HEK293 (cell line): Measurements from ENCODE around the gene LNP1.

ENCODE experiments used
- HOXA7 ChIP-seq: sonication (generic); formaldehyde crosslinking; IDR thresholded peaks from 2 replicates; pipeline ENCODE4 v1.8.1; 2022; ENCODE audit warnings: missing genetic modification reagents, borderline replicate concordance
- MEIS1 ChIP-seq: sonication (generic); formaldehyde crosslinking; IDR thresholded peaks from 2 replicates; pipeline ENCODE4 v1.8.1; 2022; ENCODE audit warnings: missing genetic modification reagents, mild to moderate bottlenecking, borderline replicate concordance
- ZBTB11 ChIP-seq: fragments of 450-650 bp; formaldehyde crosslinking; conservative IDR thresholded peaks from 2 replicates; pipeline ENCODE4 v1.5.1; 2016; ENCODE audit warnings: low read depth, missing biosample characterization, missing genetic modification characterization
- ZFP37 ChIP-seq: fragments of 450-650 bp; formaldehyde crosslinking; IDR thresholded peaks from 2 replicates; pipeline ENCODE4 v1.5.1; 2016; ENCODE audit warnings: missing biosample characterization, missing genetic modification characterization
- ZNF266 ChIP-seq: fragments of 450-650 bp; formaldehyde crosslinking; IDR thresholded peaks from 2 replicates; pipeline ENCODE4 v1.5.1; 2016; ENCODE audit warnings: missing biosample characterization, missing genetic modification characterization, low read depth
- ZNF274 ChIP-seq, 2 experiments: fragments of 200-500 bp in 1 of 2; fragments of 450-650 bp in 1 of 2; sonication (Bioruptor generic) in 1 of 2; formaldehyde crosslinking in 1 of 2; IDR thresholded peaks; 2 replicates each; pipeline versions ENCODE4 v1.5.1 to v1.6.1; 2014 to 2016; ENCODE audit warnings: borderline replicate concordance in 1 of 2, inconsistent platforms in 1 of 2, low read length in 1 of 2, missing biosample characterization in 1 of 2, missing genetic modification characterization in 1 of 2
- ZNF335 ChIP-seq: fragments of 450-650 bp; formaldehyde crosslinking; conservative IDR thresholded peaks from 2 replicates; pipeline ENCODE4 v1.5.1; 2016; ENCODE audit warnings: missing biosample characterization, missing genetic modification characterization
- ZNF530 ChIP-seq: fragments of 450-650 bp; formaldehyde crosslinking; IDR thresholded peaks from 2 replicates; pipeline ENCODE4 v1.5.1; 2016; ENCODE audit warnings: low read depth, missing biosample characterization, missing genetic modification characterization
- TF ChIP-seq, protein P1 (sequence below): fragments of 450-650 bp; formaldehyde crosslinking; IDR thresholded peaks from 2 replicates; pipeline ENCODE4 v1.5.1; 2016; ENCODE audit warnings: missing biosample characterization, missing genetic modification characterization
- TF ChIP-seq, protein P2 (sequence below): sonication (generic); formaldehyde crosslinking; IDR thresholded peaks from 2 replicates; pipeline ENCODE4 v1.8.1; 2022; ENCODE audit warnings: mild to moderate bottlenecking, moderate library complexity, missing genetic modification reagents
- TF ChIP-seq, protein P3 (sequence below): fragments of 450-650 bp; formaldehyde crosslinking; optimal IDR thresholded peaks from 2 replicates; pipeline ENCODE3; 2016; ENCODE audit warnings: missing biosample characterization, mild to moderate bottlenecking, missing genetic modification characterization

DNA sequence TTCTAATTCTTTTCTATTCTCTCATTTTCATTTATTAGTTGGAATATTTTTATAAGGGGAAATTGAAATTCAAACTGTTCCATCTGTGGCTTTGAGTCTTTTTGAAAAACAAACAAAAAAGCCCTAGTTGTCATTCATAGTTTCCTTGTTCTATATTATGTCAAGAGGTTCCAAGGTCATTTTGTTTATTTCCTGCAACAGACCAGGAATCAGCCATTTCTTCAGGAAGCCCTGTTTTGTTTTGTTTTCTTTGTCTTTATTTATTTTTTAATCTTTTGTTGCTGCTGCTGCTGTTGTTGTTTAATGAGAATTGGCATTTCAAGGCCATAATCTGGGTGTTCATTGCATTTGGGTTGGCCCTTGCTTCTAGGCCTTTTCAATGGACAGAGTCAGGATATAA is 14.8 kb downstream of the LNP1 start:
- TF ChIP-seq ZNF274 (IDR thresholded peaks at IDR 0.05; ENCODE audit: low read length) (no peak), ZNF274 (tag by site-specific recombination; IDR thresholded peaks at IDR 0.05; ENCODE audit: borderline replicate concordance) (no peak), ZNF266 (tag by site-specific recombination) (no peak), ZFP37 (tag by site-specific recombination) (no peak), ZBTB11 (no peak), ZNF335 (tag by site-specific recombination) (no peak), HOXA7 (no peak), MEIS1 (CRISPR knock-in tag) (no peak), ZNF530 (tag by site-specific recombination) (no peak)
- TF ChIP-seq, protein P1, sequence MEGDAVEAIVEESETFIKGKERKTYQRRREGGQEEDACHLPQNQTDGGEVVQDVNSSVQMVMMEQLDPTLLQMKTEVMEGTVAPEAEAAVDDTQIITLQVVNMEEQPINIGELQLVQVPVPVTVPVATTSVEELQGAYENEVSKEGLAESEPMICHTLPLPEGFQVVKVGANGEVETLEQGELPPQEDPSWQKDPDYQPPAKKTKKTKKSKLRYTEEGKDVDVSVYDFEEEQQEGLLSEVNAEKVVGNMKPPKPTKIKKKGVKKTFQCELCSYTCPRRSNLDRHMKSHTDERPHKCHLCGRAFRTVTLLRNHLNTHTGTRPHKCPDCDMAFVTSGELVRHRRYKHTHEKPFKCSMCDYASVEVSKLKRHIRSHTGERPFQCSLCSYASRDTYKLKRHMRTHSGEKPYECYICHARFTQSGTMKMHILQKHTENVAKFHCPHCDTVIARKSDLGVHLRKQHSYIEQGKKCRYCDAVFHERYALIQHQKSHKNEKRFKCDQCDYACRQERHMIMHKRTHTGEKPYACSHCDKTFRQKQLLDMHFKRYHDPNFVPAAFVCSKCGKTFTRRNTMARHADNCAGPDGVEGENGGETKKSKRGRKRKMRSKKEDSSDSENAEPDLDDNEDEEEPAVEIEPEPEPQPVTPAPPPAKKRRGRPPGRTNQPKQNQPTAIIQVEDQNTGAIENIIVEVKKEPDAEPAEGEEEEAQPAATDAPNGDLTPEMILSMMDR (tag by site-specific recombination), result no peak
- TF ChIP-seq, protein P2, sequence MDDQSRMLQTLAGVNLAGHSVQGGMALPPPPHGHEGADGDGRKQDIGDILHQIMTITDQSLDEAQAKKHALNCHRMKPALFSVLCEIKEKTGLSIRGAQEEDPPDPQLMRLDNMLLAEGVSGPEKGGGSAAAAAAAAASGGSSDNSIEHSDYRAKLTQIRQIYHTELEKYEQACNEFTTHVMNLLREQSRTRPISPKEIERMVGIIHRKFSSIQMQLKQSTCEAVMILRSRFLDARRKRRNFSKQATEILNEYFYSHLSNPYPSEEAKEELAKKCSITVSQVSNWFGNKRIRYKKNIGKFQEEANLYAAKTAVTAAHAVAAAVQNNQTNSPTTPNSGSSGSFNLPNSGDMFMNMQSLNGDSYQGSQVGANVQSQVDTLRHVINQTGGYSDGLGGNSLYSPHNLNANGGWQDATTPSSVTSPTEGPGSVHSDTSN, result no peak
- TF ChIP-seq, protein P3, sequence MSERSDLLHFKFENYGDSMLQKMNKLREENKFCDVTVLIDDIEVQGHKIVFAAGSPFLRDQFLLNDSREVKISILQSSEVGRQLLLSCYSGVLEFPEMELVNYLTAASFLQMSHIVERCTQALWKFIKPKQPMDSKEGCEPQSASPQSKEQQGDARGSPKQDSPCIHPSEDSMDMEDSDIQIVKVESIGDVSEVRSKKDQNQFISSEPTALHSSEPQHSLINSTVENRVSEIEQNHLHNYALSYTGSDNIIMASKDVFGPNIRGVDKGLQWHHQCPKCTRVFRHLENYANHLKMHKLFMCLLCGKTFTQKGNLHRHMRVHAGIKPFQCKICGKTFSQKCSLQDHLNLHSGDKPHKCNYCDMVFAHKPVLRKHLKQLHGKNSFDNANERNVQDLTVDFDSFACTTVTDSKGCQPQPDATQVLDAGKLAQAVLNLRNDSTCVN (tag by site-specific recombination), result no peak
